HepG2 (cell line): ENCODE measurements around the gene SLC8A2. TPM values are rescaled to one million over a fixed set of nuclear protein-coding genes. Genes with fewer than 3 reads are reported as not detected.

Experiments
- ATAC-seq: fragments of 200-7000 bp; cut with Tn5 transposase; 3 replicates; pipeline ENCODE4 v1.9.1; 2020; ENCODE audit warnings: mild to moderate bottlenecking, moderate library complexity
- BruUV-seq: library from RNA; stranded (reverse); fragments of 400-500 nt; replicated peaks from 2 replicates; lab custom pipeline; 2021; lab: Mats Ljungman, UMichigan
- CTCF ChIA-PET: fragments of 300-600 bp; formaldehyde crosslinking; extraction: SDS; loops from one replicate; lab custom pipeline; 2021; ENCODE audit warnings: low total read pairs, inconsistent platforms, low intra/inter-chr PET ratio; lab: Yijun Ruan, JAX
- POLR2A ChIA-PET: fragments of 350-600 bp; sonication (Branson Sonifier 250); formaldehyde crosslinking; loops from one replicate; lab custom pipeline; 2020; ENCODE audit warnings: antibody characterized with exemption, inconsistent platforms; lab: Yijun Ruan, JAX
- DNase-seq: peaks from one replicate; pipeline ENCODE4 v3.0.0-alpha.2; 2015; ENCODE audit warnings: low spot score
- FAIRE-seq: peaks from 3 replicates; lab custom pipeline; 2011; peaks lifted over from hg19 to GRCh38; lab: Jason Lieb, UNC
- H2AFZ ChIP-seq: one replicate; pipeline ENCODE4 v1.6.1; 2011; ENCODE audit warnings: low read length, inconsistent platforms
- H3K27ac ChIP-seq: fragments of 300-600 bp; 3 replicates; pipeline ENCODE4 v1.8.0; 2011; ENCODE audit warnings: mixed run types, mild to moderate bottlenecking, mixed read lengths, low read length, inconsistent platforms; ENCODE audit not compliant: insufficient read depth; ENCODE audit errors: extremely low read length
- H3K27me3 ChIP-seq, 2 experiments: fragments of 200-600 bp in 1 of 2; 2 replicates in 1 of 2; 3 replicates in 1 of 2; pipeline versions ENCODE4 v1.6.0 to v1.8.0; 2011; ENCODE audit warnings: low read length in 2 of 2, mild to moderate bottlenecking in 2 of 2, moderate library complexity in 2 of 2, inconsistent platforms in 1 of 2; ENCODE audit not compliant: insufficient read depth in 2 of 2, control insufficient read depth in 1 of 2
- H3K36me3 ChIP-seq, 2 experiments: fragments of 200-600 bp in 1 of 2; replicated peaks in 1 of 2; 2 replicates in 1 of 2; 3 replicates in 1 of 2; pipeline versions ENCODE4 v1.5.1 to v1.8.0; 2011; ENCODE audit warnings: low read length in 2 of 2, inconsistent platforms in 1 of 2; ENCODE audit not compliant: insufficient read depth in 2 of 2, control insufficient read depth in 1 of 2
- H3K4me1 ChIP-seq: 2 replicates; pipeline ENCODE4 v1.5.1; 2012; ENCODE audit warnings: low read length, inconsistent platforms; ENCODE audit not compliant: insufficient read depth
- H3K4me2 ChIP-seq: 2 replicates; pipeline ENCODE4 v1.6.0; 2011; ENCODE audit warnings: low read depth, low read length, inconsistent platforms
- H3K4me3 ChIP-seq, 3 experiments: fragments of 200-600 bp in 1 of 3; sonication (generic), shearing (Covaris generic) in 1 of 3; replicated peaks in 1 of 3; 2 replicates each; pipeline ENCODE4 v1.5.1; 2011 to 2016; ENCODE audit warnings: low read length in 3 of 3, inconsistent platforms in 2 of 3, low read depth in 2 of 3, mild to moderate bottlenecking in 2 of 3, control low read depth in 1 of 3, mixed read lengths in 1 of 3; ENCODE audit not compliant: insufficient read depth in 1 of 3
- H3K79me2 ChIP-seq: one replicate; pipeline ENCODE4 v1.6.1; 2011; ENCODE audit warnings: low read length, inconsistent platforms; ENCODE audit not compliant: insufficient read depth
- H3K9ac ChIP-seq: 2 replicates; pipeline ENCODE4 v1.6.0; 2011; ENCODE audit warnings: mild to moderate bottlenecking, low read depth, low read length, inconsistent platforms; ENCODE audit not compliant: insufficient read depth
- H3K9me3 ChIP-seq: 2 replicates; pipeline ENCODE4 v1.5.1; 2012; ENCODE audit warnings: mild to moderate bottlenecking, low read length
- H4K20me1 ChIP-seq: 2 replicates; pipeline ENCODE4 v1.6.0; 2011; ENCODE audit warnings: inconsistent platforms, mild to moderate bottlenecking, low read length, moderate library complexity; ENCODE audit not compliant: insufficient read depth
- AGO2 ChIP-seq: fragments of 200-400 bp; formaldehyde crosslinking; optimal IDR thresholded peaks from 2 replicates; pipeline ENCODE3; 2017; ENCODE audit warnings: mild to moderate bottlenecking, low read depth, low read length, moderate library complexity
- AKAP8 ChIP-seq: sonication (generic); formaldehyde crosslinking; IDR thresholded peaks from 2 replicates; pipeline ENCODE4 v1.5.1; 2020; ENCODE audit warnings: mild to moderate bottlenecking, missing genetic modification reagents
- CBX5 ChIP-seq: sonication (generic); formaldehyde crosslinking; IDR thresholded peaks from 2 replicates; pipeline ENCODE4 v1.4.0; 2020; ENCODE audit warnings: missing genetic modification reagents, borderline replicate concordance
- DBP ChIP-seq: sonication (generic); formaldehyde crosslinking; IDR thresholded peaks from 2 replicates; pipeline ENCODE4 v1.4.0; 2020; ENCODE audit warnings: missing genetic modification reagents; ENCODE audit errors: not compliant biosample characterization
- ZNF577 ChIP-seq: sonication (generic); formaldehyde crosslinking; IDR thresholded peaks from 2 replicates; pipeline ENCODE4 v1.4.0; 2020; ENCODE audit warnings: mild to moderate bottlenecking, low read depth, missing genetic modification reagents, borderline replicate concordance
- WGBS: methylation state at CpG from one replicate; pipeline ENCODE4 v1.1.6; 2017; ENCODE audit warnings: low lambda C conversion rate; 5-methylcytosine and 5-hydroxymethylcytosine counted together
- in situ Hi-C: cut with HindIII; loops from 2 replicates; pipeline ENCODE4 v1.10.0; 2017; ENCODE audit warnings: low pct_unique_long_range_greater_than_20kb; ENCODE audit not compliant: extremely low pct_ligation_motif_present
- intact Hi-C: fragments of 100-400 bp; cut with micrococcal nuclease; formaldehyde crosslinking; loops from one replicate; pipeline ENCODE4 v1.10.0; 2022; ENCODE audit not compliant: unreplicated experiment
- polyA plus RNA-seq, 8 experiments: library from polyadenylated mRNA; depleted of rRNA in 3 of 8; stranded (reverse) in 7 of 8; unstranded in 1 of 8; fragments of >200 nt; fragmentation: Illumina TruSeq in 4 of 8; extraction: Trizol in 4 of 8; gene quantifications; 2 replicates each; pipeline versions ENCODE4 v1.2.1 to v1.2.3, GENCODE V29; 2011 to 2016; ENCODE audit warnings: low read depth in 4 of 8, missing spikeins in 1 of 8, mixed read lengths in 1 of 8; ENCODE audit not compliant: insufficient read depth in 1 of 8
- total RNA-seq, 5 experiments: library from RNA; depleted of rRNA; stranded (reverse); fragments of >200 nt; fragmentation: Illumina TruSeq; extraction: Trizol; gene quantifications; 2 replicates each; pipeline ENCODE4 v1.2.3, GENCODE V29; 2016; ENCODE audit warnings: low read depth in 1 of 5

Gene SLC8A2
- total and polyA plus RNA-seq, 2 of the 13 experiments (the other 11 are each of a cell fraction or from before 2014, with no cell fraction given), result 0.02 TPM; not detected in 1

GRCh38 chr19:47497821-47498520 is 26.3 kb upstream of the SLC8A2 start:
- intact Hi-C loops, result no loop called here
- TF ChIP-seq AGO2 (peak; percentile 32), ZNF577 (no peak)
- H3K36me3 ChIP-seq, result peaks cover 13 to 16% of the 10 kb centered on the region in 2 experiments; a peak in 4 of 5 replicates

GRCh38 chr19:47497050-47497766 is 25.5 kb upstream of the SLC8A2 start:
- intact Hi-C loops, result no loop called here
- Histone ChIP-seq H3K9ac (no peak overlapping the region), H3K4me3 (no peak overlapping the region), H3K27me3 (no peaks in the 10 kb centered on the region), H3K9me3 (no peaks in the 10 kb centered on the region)
- WGBS, result 99% methylated on average over 7 of the region's 23 CpGs
- in situ Hi-C loops, result no loop called here
- POLR2A ChIA-PET, result no interaction called here
- no TSS peak for BruUV-seq
- no peak for TF ChIP-seq DBP
- TF ChIP-seq AKAP8, result 0 out of 2 replicates have a peak, but pooled peaks have one; percentile 41
- TF ChIP-seq AGO2, result peak; percentile 27
- no peak for TF ChIP-seq CBX5 (CRISPR knock-in tag)
- TF ChIP-seq, all 625 proteins: peak for 2
- ATAC-seq (no peak), FAIRE-seq (no peak), DNase-seq (no peak)
- Histone ChIP-seq H3K4me1 (no peaks in the 10 kb centered on the region), H2AFZ (no peak overlapping the region), H3K4me2 (no peak overlapping the region), H3K36me3 (peaks cover 10 to 13% of the 10 kb centered on the region in 2 experiments; a peak in 4 of 5 replicates), H3K79me2 (no peaks in the 10 kb centered on the region), H4K20me1 (0 out of 2 replicates have a peak, but pooled peaks cover 3% of the 10 kb centered on the region), H3K27ac (no peak overlapping the region)
- CTCF ChIA-PET, result no interaction called here

More at GRCh38 chr19:47497821-47498520, 26.3 kb upstream of the SLC8A2 start:
- H2AFZ ChIP-seq, result no peak overlapping the region
- no peak overlapping the region for H3K9ac ChIP-seq
- ATAC-seq, result no peak
- BruUV-seq, result no TSS peak
- H3K27me3 ChIP-seq, result no peaks in the 10 kb centered on the region
- no peak overlapping the region for H3K4me3 ChIP-seq
- in situ Hi-C loops, result no loop called here
- WGBS, result 100% methylated on average over 6 of the region's 14 CpGs
- no peak overlapping the region for H3K4me2 ChIP-seq
- FAIRE-seq, result no peak
- ChIA-PET CTCF (no interaction called here), POLR2A (no interaction called here)
- no peak overlapping the region for H3K27ac ChIP-seq
- H4K20me1 ChIP-seq, result 0 out of 2 replicates have a peak, but pooled peaks cover 3% of the 10 kb centered on the region
- no peaks in the 10 kb centered on the region for H3K4me1 ChIP-seq
- no peaks in the 10 kb centered on the region for H3K79me2 ChIP-seq
- H3K9me3 ChIP-seq, result no peaks in the 10 kb centered on the region
- DNase-seq, result no peak
